SK-N-SH treated with all-trans-retinoic acid at 6 μM for 48 hours (cell line): ENCODE data around the gene OPRL1.
A peak's percentile ranks its signal among the peaks of the same experiment; 100 is the strongest.

Experiments used
- ATAC-seq: fragments of 200-7000 bp; cut with Tn5 transposase; 3 replicates; pipeline ENCODE4 v1.9.1; 2020; ENCODE audit warnings: mild to moderate bottlenecking, moderate library complexity
- ARNTL ChIP-seq: fragments of 450-650 bp; formaldehyde crosslinking; IDR thresholded peaks from 2 replicates; pipeline ENCODE4 v1.5.0; 2020; ENCODE audit warnings: low read depth, mild to moderate bottlenecking, moderate library complexity, borderline replicate concordance
- BACH2 ChIP-seq: fragments of 250-450 bp; sonication (Bioruptor Pico); IDR thresholded peaks from 2 replicates; pipeline ENCODE4 v1.9.0; 2021; ENCODE audit warnings: mild to moderate bottlenecking, borderline replicate concordance
- CSDC2 ChIP-seq: fragments of 250-450 bp; sonication (Bioruptor Pico); IDR thresholded peaks from 2 replicates; pipeline ENCODE4 v1.5.0; 2020; ENCODE audit warnings: mild to moderate bottlenecking, moderate library complexity
- ESRRG ChIP-seq: fragments of 250-450 bp; sonication (Bioruptor Pico); IDR thresholded peaks from 2 replicates; pipeline ENCODE4 v1.6.1; 2021; ENCODE audit warnings: mild to moderate bottlenecking
- GLIS3 ChIP-seq: fragments of 250-450 bp; sonication (Bioruptor Pico); IDR thresholded peaks from 2 replicates; pipeline ENCODE4 v1.5.0; 2020; ENCODE audit warnings: mild to moderate bottlenecking, moderate library complexity
- ISL1 ChIP-seq: fragments of 250-450 bp; sonication (Bioruptor Pico); IDR thresholded peaks from 2 replicates; pipeline ENCODE4 v2.1.2; 2022; ENCODE audit warnings: mild to moderate bottlenecking, moderate library complexity
- PPARA ChIP-seq: fragments of 250-450 bp; sonication (Bioruptor Pico); IDR thresholded peaks from 2 replicates; pipeline ENCODE4 v1.5.0; 2020; ENCODE audit warnings: mild to moderate bottlenecking, borderline replicate concordance
- RARB ChIP-seq: fragments of 250-450 bp; sonication (Bioruptor Pico); IDR thresholded peaks from 2 replicates; pipeline ENCODE4 v1.8.0; 2021; ENCODE audit warnings: mild to moderate bottlenecking, moderate library complexity
- SNAI2 ChIP-seq: fragments of 250-450 bp; sonication (Bioruptor Pico); IDR thresholded peaks from 2 replicates; pipeline ENCODE4 v1.5.0; 2020; ENCODE audit warnings: mild to moderate bottlenecking, moderate library complexity
- TCF4 ChIP-seq: fragments of 250-450 bp; sonication (Bioruptor Pico); IDR thresholded peaks from 2 replicates; pipeline ENCODE4 v1.8.0; 2021; ENCODE audit warnings: mild to moderate bottlenecking, moderate library complexity, borderline replicate concordance
- TOX ChIP-seq: fragments of 250-450 bp; sonication (Bioruptor Pico); IDR thresholded peaks from 2 replicates; pipeline ENCODE4 v1.8.0; 2021; ENCODE audit warnings: mild to moderate bottlenecking, moderate library complexity, borderline replicate concordance
- ZC3H10 ChIP-seq: fragments of 250-450 bp; sonication (Bioruptor Pico); IDR thresholded peaks from 2 replicates; pipeline ENCODE4 v1.5.1; 2021; ENCODE audit warnings: mild to moderate bottlenecking, moderate library complexity
- ZFP3 ChIP-seq: fragments of 250-450 bp; sonication (Bioruptor Pico); IDR thresholded peaks from 2 replicates; pipeline ENCODE4 v1.5.0; 2020; ENCODE audit warnings: mild to moderate bottlenecking, moderate library complexity
- ZFP30 ChIP-seq: fragments of 450-650 bp; formaldehyde crosslinking; IDR thresholded peaks from 2 replicates; pipeline ENCODE4 v1.5.0; 2022; ENCODE audit warnings: mild to moderate bottlenecking, moderate library complexity
- ZNF565 ChIP-seq: fragments of 450-650 bp; formaldehyde crosslinking; conservative IDR thresholded peaks from 2 replicates; pipeline ENCODE4 v1.5.0; 2020; ENCODE audit warnings: low read depth, mild to moderate bottlenecking, moderate library complexity
- ZNF70 ChIP-seq: fragments of 450-650 bp; formaldehyde crosslinking; IDR thresholded peaks from 2 replicates; pipeline ENCODE4 v1.5.0; 2020; ENCODE audit warnings: mild to moderate bottlenecking, moderate library complexity
- ZNF8 ChIP-seq: fragments of 450-650 bp; formaldehyde crosslinking; IDR thresholded peaks from 2 replicates; pipeline ENCODE4 v1.5.0; 2020; ENCODE audit warnings: mild to moderate bottlenecking, moderate library complexity
- TF ChIP-seq, protein P1 (sequence below): fragments of 250-450 bp; sonication (Bioruptor Pico); IDR thresholded peaks from 2 replicates; pipeline ENCODE4 v1.8.0; 2021; ENCODE audit warnings: low read depth, mild to moderate bottlenecking, moderate library complexity, borderline replicate concordance
- TF ChIP-seq, protein P2 (sequence below): fragments of 250-450 bp; sonication (Bioruptor Pico); IDR thresholded peaks from 2 replicates; pipeline ENCODE4 v1.5.1; 2021; ENCODE audit warnings: mild to moderate bottlenecking, moderate library complexity
- TF ChIP-seq, protein P3 (sequence below): fragments of 250-450 bp; sonication (Bioruptor Pico); IDR thresholded peaks from 2 replicates; pipeline ENCODE4 v1.5.0; 2020; ENCODE audit warnings: mild to moderate bottlenecking, moderate library complexity

The OPRL1 gene

DNA sequence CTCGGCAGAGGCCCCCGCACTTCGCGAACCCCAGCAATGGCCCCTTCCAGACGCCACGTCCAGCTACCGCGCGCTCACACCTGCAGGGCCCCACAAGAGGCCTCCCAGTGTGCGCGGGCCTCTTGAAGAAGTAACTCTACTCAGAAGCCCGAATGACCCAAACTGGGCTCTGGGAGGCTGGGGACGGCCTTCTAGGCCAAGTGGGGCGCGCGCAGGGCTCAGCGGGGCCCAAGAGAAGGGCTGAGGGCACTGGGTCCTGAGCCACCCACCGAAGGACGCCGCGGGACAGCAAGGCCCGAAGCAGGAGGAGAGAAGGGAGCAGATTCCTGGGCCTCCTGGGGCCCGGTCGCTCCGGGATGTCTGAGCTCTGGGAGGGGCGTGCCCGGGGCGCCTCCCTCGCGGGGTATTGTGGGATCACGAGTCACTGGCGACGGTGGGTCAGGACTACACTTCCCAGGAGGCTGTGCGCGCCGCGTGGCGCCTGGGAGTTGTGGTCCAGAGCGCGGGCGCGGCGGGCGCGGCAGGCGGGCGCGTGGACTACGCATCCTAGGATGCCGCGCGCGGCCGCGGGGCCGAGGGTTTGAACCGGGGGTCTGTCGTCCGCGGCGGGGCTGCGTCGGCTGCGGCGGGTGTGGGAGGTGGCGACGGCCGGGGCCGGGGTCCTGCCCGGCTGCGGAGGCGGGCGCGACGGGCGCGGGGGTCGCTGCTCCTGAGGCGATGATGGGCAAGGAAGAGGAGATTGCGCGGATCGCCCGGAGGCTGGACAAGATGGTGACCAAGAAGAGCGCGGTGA, 17.1 kb upstream of the OPRL1 start, which contains the start of gene TCEA2:
Gene TCEA2 (plus strand): TSS at position 603 of the 793 bp plus-strand sequence. CDS start 115 bp downstream, at position 718.
- ATAC-seq: peak; percentile 95
- TF ChIP-seq SNAI2 (0 out of 2 replicates have a peak, but pooled peaks have one; percentile 81), CSDC2 (CRISPR knock-in tag) (0 out of 2 replicates have a peak, but pooled peaks have one; percentile 86), ARNTL (no peak), GLIS3 (CRISPR knock-in tag) (no peak), ZFP3 (0 out of 2 replicates have a peak, but pooled peaks have one; percentile 22), ZNF565 (CRISPR knock-in tag) (no peak), ESRRG (no peak), ISL1 (CRISPR knock-in tag) (no peak), BACH2 (0 out of 2 replicates have a peak, but pooled peaks have one; percentile 21), ZC3H10 (CRISPR knock-in tag) (no peak)
- TF ChIP-seq, protein P1, sequence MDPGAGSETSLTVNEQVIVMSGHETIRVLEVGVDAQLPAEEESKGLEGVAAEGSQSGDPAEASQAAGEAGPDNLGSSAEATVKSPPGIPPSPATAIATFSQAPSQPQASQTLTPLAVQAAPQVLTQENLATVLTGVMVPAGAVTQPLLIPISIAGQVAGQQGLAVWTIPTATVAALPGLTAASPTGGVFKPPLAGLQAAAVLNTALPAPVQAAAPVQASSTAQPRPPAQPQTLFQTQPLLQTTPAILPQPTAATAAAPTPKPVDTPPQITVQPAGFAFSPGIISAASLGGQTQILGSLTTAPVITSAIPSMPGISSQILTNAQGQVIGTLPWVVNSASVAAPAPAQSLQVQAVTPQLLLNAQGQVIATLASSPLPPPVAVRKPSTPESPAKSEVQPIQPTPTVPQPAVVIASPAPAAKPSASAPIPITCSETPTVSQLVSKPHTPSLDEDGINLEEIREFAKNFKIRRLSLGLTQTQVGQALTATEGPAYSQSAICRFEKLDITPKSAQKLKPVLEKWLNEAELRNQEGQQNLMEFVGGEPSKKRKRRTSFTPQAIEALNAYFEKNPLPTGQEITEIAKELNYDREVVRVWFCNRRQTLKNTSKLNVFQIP (CRISPR knock-in tag): no peak
- TF ChIP-seq, protein P2, sequence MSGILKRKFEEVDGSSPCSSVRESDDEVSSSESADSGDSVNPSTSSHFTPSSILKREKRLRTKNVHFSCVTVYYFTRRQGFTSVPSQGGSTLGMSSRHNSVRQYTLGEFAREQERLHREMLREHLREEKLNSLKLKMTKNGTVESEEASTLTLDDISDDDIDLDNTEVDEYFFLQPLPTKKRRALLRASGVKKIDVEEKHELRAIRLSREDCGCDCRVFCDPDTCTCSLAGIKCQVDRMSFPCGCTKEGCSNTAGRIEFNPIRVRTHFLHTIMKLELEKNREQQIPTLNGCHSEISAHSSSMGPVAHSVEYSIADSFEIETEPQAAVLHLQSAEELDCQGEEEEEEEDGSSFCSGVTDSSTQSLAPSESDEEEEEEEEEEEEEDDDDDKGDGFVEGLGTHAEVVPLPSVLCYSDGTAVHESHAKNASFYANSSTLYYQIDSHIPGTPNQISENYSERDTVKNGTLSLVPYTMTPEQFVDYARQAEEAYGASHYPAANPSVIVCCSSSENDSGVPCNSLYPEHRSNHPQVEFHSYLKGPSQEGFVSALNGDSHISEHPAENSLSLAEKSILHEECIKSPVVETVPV: no peak
- TF ChIP-seq, protein P3, sequence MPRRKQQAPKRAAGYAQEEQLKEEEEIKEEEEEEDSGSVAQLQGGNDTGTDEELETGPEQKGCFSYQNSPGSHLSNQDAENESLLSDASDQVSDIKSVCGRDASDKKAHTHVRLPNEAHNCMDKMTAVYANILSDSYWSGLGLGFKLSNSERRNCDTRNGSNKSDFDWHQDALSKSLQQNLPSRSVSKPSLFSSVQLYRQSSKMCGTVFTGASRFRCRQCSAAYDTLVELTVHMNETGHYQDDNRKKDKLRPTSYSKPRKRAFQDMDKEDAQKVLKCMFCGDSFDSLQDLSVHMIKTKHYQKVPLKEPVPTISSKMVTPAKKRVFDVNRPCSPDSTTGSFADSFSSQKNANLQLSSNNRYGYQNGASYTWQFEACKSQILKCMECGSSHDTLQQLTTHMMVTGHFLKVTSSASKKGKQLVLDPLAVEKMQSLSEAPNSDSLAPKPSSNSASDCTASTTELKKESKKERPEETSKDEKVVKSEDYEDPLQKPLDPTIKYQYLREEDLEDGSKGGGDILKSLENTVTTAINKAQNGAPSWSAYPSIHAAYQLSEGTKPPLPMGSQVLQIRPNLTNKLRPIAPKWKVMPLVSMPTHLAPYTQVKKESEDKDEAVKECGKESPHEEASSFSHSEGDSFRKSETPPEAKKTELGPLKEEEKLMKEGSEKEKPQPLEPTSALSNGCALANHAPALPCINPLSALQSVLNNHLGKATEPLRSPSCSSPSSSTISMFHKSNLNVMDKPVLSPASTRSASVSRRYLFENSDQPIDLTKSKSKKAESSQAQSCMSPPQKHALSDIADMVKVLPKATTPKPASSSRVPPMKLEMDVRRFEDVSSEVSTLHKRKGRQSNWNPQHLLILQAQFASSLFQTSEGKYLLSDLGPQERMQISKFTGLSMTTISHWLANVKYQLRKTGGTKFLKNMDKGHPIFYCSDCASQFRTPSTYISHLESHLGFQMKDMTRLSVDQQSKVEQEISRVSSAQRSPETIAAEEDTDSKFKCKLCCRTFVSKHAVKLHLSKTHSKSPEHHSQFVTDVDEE (CRISPR knock-in tag): peak; percentile 97

DNA sequence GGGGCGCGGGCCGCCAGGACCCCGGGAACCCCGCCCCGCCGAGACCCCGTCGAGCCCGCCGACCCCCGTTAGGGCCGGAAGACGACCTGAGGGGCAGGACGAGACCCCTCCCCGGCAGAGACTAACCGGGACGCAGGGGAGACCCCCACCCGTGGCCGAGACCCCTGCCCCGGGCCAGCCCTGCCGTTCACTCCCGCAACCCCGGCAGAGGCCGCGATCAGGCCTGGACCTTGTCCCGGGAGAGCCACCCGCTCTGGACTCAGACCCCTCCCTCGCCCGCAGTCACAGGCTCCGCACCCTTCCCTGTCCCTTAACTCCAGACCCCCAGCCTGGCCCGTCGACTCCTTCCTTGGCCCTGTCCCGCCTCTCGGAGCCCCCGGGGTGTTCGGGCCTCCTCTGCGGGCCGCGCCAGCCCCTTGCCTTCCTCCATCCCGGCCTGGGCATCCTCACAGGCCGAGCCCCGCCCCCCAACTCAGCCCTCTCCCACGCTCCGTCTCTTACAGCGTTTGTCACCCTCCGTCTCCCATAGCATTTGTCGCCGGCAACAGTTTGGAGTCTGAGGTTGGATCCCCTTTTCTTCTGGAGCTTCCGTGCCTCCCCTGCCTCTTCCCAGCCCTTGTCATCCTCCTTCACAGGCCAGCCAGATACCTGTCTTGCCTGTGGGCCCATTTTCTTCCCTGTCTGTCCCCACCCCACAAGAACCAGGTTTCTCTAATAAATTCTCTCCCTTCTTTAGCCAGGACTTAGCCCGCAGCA, 16.3 kb upstream of the OPRL1 start:
- ATAC-seq: peak; percentile 17
- TF ChIP-seq, protein P1 (CRISPR knock-in tag): no peak
- no peak for TF ChIP-seq ZFP3
- TF ChIP-seq PPARA (CRISPR knock-in tag): no peak
- TF ChIP-seq TCF4: no peak
- TF ChIP-seq, protein P2: no peak
- no peak for TF ChIP-seq TOX (CRISPR knock-in tag)
- no peak for TF ChIP-seq ARNTL
- TF ChIP-seq ZNF70 (CRISPR knock-in tag): no peak
- TF ChIP-seq SNAI2: no peak
- no peak for TF ChIP-seq RARB (CRISPR knock-in tag)
- TF ChIP-seq ZNF8: no peak
- TF ChIP-seq ZNF565 (CRISPR knock-in tag): no peak
- TF ChIP-seq ZFP30: no peak
- no peak for TF ChIP-seq CSDC2 (CRISPR knock-in tag)
- no peak for TF ChIP-seq ESRRG
